Karpas-422 (cell line): ENCODE measurements around the gene PSEN1. TPM values are rescaled to one million over a fixed set of nuclear protein-coding genes. Genes with fewer than 3 reads are reported as not detected.
"Not testable (repeated sequence)": the region's sequence is repeated elsewhere in the genome, so short reads cannot be mapped to it uniquely, and the experiment has no call there.

Source experiments
- DNase-seq: peaks from one replicate; pipeline ENCODE4 v3.0.0-alpha.2; 2015
- H2AFZ ChIP-seq: fragments of 200-600 bp; sonication (generic); 2 replicates; pipeline ENCODE4 v1.6.1; 2014; ENCODE audit warnings: antibody characterized with exemption, low read length, mixed read lengths
- H3K27ac ChIP-seq: fragments of 200-600 bp; sonication (generic); 2 replicates; pipeline ENCODE4 v1.5.1; 2014; ENCODE audit warnings: mild to moderate bottlenecking, low read length, moderate library complexity
- H3K27me3 ChIP-seq: fragments of 200-600 bp; sonication (generic); 2 replicates; pipeline ENCODE4 v1.6.1; 2014; ENCODE audit warnings: low read length, mixed read lengths
- H3K36me3 ChIP-seq: fragments of 200-600 bp; sonication (generic); 2 replicates; pipeline ENCODE4 v1.6.1; 2014; ENCODE audit warnings: low read length, mixed read lengths; ENCODE audit not compliant: insufficient read depth
- H3K4me1 ChIP-seq: fragments of 200-600 bp; sonication (generic); 2 replicates; pipeline ENCODE4 v1.6.1; 2014; ENCODE audit warnings: mild to moderate bottlenecking, low read length, mixed read lengths
- H3K4me2 ChIP-seq: fragments of 200-600 bp; sonication (generic); 2 replicates; pipeline ENCODE4 v1.6.1; 2014; ENCODE audit warnings: low read length, low read depth, mild to moderate bottlenecking; ENCODE audit not compliant: poor library complexity, severe bottlenecking
- H3K4me3 ChIP-seq: fragments of 200-600 bp; sonication (generic); 2 replicates; pipeline ENCODE4 v1.5.1; 2014; ENCODE audit warnings: mild to moderate bottlenecking, antibody characterized with exemption, low read length, mixed read lengths
- H3K79me2 ChIP-seq: fragments of 200-600 bp; sonication (generic); 2 replicates; pipeline ENCODE4 v1.6.1; 2014; ENCODE audit warnings: mild to moderate bottlenecking, low read length, mixed read lengths
- H3K9ac ChIP-seq: fragments of 200-600 bp; sonication (generic); 2 replicates; pipeline ENCODE4 v1.6.0; 2014; ENCODE audit warnings: low read length
- H3K9me2 ChIP-seq: fragments of 200-600 bp; sonication (generic), shearing (Covaris generic); replicated peaks from 2 replicates; pipeline ENCODE4 v1.6.0; 2014; ENCODE audit warnings: mild to moderate bottlenecking, low read length, moderate library complexity; ENCODE audit not compliant: insufficient read depth
- H3K9me3 ChIP-seq: fragments of 300-700, 200-600 bp; sonication (generic); 2 replicates; pipeline ENCODE4 v1.6.1; 2014; ENCODE audit warnings: low read length, mixed read lengths
- H4K20me1 ChIP-seq: fragments of 200-600 bp; sonication (generic); 2 replicates; pipeline ENCODE4 v1.6.1; 2014; ENCODE audit warnings: mild to moderate bottlenecking, antibody characterized with exemption, low read length, low read depth; ENCODE audit not compliant: insufficient read depth
- total RNA-seq: library from RNA; depleted of rRNA; stranded (reverse); fragments of >200 nt; shearing (Covaris generic); gene quantifications from 2 replicates; pipeline ENCODE4 v1.2.3, GENCODE V29; 2014; ENCODE audit warnings: low replicate concordance

PSEN1 gene
- total RNA-seq, 1 experiment from 2014 or later, result 57.8 TPM

DNA sequence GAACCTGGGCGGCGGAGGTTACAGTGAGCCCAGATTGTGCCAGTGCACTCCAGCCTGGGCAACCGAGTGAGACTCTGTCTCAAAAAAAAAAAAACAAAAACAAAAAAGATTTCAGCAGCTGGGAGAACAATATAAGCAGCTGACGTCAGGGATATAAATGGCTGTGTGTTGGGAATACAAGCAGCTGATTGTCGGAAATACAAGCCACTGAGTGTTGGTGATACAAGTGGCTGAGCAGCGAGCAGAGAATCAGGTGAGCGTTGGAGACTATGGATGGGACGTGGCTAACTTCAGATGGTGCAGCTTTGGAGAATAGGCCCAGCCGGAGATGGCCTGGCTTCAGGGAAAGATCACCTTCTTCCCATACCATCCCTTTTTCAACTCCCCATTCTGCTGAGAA, 32.0 kb downstream of the PSEN1 start:
- peaks cover 5% of the 10 kb centered on the region; the same call in 1 of the 2 replicates for H3K79me2 ChIP-seq
- no peak overlapping the region for H3K27ac ChIP-seq
- H3K9me3 ChIP-seq, result no peaks in the 10 kb centered on the region
- peaks cover 39% of the 10 kb centered on the region; the same call in 1 of the 2 replicates for H3K36me3 ChIP-seq
- H3K9ac ChIP-seq, result no peak overlapping the region
- H3K27me3 ChIP-seq, result no peaks in the 10 kb centered on the region
- H3K4me2 ChIP-seq, result no peak overlapping the region
- no peak for DNase-seq
- no peaks in the 10 kb centered on the region for H3K9me2 ChIP-seq
- H2AFZ ChIP-seq, result no peak overlapping the region
- H3K4me1 ChIP-seq, result no peaks in the 10 kb centered on the region
- H3K4me3 ChIP-seq, result no peak overlapping the region
- H4K20me1 ChIP-seq, result no peaks in the 10 kb centered on the region

DNA sequence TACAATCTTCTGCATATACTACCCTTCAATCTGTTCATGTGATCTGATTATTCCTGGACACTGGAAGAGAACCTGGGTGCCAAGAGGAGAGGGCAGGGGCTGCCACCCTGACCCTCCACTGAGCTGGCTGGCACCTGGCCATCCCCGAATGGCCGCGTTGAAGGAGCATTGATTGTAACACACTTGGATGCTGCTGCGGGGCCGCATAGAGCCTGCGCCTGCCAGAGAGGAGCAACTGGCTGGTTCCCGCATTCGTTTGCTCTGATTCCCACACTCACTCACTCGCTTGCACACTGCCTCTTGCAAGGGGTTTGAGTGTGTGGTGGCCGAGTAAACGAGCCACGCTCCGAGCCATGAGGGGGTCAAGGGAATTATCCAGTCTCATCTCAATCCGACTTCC, 32.4 kb downstream of the PSEN1 start:
- H3K4me1 ChIP-seq, result no peaks in the 10 kb centered on the region
- no peak overlapping the region for H2AFZ ChIP-seq
- peaks cover 5% of the 10 kb centered on the region for H3K79me2 ChIP-seq
- no peaks in the 10 kb centered on the region for H3K9me3 ChIP-seq
- H3K4me2 ChIP-seq, result no peak overlapping the region
- no peak for DNase-seq
- peaks cover 40% of the 10 kb centered on the region for H3K36me3 ChIP-seq
- H3K27me3 ChIP-seq, result no peaks in the 10 kb centered on the region
- no peak overlapping the region for H3K4me3 ChIP-seq
- no peaks in the 10 kb centered on the region for H3K9me2 ChIP-seq
- H3K9ac ChIP-seq, result no peak overlapping the region
- H3K27ac ChIP-seq, result no peak overlapping the region
- H4K20me1 ChIP-seq, result no peaks in the 10 kb centered on the region

DNA sequence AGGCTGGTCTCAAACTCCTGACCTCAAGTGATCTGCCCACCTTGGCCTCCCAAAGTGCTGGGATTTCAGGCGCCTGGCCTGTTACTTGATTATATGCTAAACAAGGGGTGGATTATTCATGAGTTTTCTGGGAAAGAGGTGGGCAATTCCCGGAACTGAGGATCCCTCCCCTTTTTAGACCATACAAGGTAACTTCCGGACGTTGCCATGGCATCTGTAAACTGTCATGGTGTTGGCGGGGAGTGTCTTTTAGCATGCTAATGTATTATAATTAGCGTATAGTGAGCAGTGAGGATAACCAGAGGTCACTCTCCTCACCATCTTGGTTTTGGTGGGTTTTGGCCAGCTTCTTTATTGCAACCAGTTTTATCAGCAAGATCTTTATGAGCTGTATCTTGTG, 33.5 kb downstream of the PSEN1 start:
- not testable (repeated sequence) for H3K9me2 ChIP-seq, H3K4me1 ChIP-seq, H3K4me2 ChIP-seq, H3K9ac ChIP-seq, H4K20me1 ChIP-seq, H3K9me3 ChIP-seq, H3K4me3 ChIP-seq, H2AFZ ChIP-seq, DNase-seq, H3K27me3 ChIP-seq, H3K27ac ChIP-seq, H3K79me2 ChIP-seq
- H3K36me3 ChIP-seq, result peaks cover 38% of the 10 kb centered on the region

DNA sequence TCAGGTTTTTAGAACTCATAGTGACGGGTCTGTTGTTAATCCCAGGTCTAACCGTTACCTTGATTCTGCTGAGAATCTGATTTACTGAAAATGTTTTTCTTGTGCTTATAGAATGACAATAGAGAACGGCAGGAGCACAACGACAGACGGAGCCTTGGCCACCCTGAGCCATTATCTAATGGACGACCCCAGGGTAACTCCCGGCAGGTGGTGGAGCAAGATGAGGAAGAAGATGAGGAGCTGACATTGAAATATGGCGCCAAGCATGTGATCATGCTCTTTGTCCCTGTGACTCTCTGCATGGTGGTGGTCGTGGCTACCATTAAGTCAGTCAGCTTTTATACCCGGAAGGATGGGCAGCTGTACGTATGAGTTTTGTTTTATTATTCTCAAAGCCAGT, 34.4 kb downstream of the PSEN1 start:
- no peak overlapping the region for H2AFZ ChIP-seq
- H4K20me1 ChIP-seq, result no peaks in the 10 kb centered on the region
- H3K4me2 ChIP-seq, result no peak overlapping the region
- H3K4me3 ChIP-seq, result no peak overlapping the region
- H3K9ac ChIP-seq, result no peak overlapping the region
- H3K4me1 ChIP-seq, result peaks cover 2% of the 10 kb centered on the region; the same call in 1 of the 2 replicates
- H3K9me3 ChIP-seq, result no peaks in the 10 kb centered on the region
- no peak for DNase-seq
- peaks cover 5% of the 10 kb centered on the region for H3K79me2 ChIP-seq
- H3K36me3 ChIP-seq, result peaks cover 42% of the 10 kb centered on the region
- no peak overlapping the region for H3K27ac ChIP-seq
- H3K27me3 ChIP-seq, result no peaks in the 10 kb centered on the region
- H3K9me2 ChIP-seq, result no peaks in the 10 kb centered on the region

DNA sequence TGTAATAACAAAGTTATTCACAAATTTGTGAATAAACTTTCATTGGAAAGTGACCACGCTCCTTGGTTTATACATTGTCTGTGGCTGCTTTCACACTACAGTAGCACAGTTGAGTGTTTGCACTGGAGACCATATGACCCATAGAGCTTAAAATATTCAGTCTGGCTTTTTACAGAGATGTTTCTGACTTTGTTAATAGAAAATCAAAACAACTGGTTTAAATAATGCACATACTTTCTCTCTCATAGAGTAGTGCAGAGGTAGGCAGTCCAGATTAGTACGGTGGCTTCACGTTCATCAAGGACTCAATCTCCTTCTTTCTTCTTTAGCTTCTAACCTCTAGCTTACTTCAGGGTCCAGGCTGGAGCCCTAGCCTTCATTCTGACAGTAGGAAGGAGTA, 36.2 kb downstream of the PSEN1 start:
- Histone ChIP-seq H3K36me3 (peaks cover 46% of the 10 kb centered on the region), H3K9ac (no peak overlapping the region), H3K9me3 (no peaks in the 10 kb centered on the region), H3K4me1 (peaks cover 17% of the 10 kb centered on the region), H2AFZ (no peak overlapping the region), H3K9me2 (no peaks in the 10 kb centered on the region), H3K4me3 (no peak overlapping the region), H3K27ac (no peak overlapping the region), H3K79me2 (peaks cover 4% of the 10 kb centered on the region; the same call in 1 of the 2 replicates), H4K20me1 (no peaks in the 10 kb centered on the region), H3K27me3 (no peaks in the 10 kb centered on the region), H3K4me2 (no peak overlapping the region)
- DNase-seq, result no peak

DNA sequence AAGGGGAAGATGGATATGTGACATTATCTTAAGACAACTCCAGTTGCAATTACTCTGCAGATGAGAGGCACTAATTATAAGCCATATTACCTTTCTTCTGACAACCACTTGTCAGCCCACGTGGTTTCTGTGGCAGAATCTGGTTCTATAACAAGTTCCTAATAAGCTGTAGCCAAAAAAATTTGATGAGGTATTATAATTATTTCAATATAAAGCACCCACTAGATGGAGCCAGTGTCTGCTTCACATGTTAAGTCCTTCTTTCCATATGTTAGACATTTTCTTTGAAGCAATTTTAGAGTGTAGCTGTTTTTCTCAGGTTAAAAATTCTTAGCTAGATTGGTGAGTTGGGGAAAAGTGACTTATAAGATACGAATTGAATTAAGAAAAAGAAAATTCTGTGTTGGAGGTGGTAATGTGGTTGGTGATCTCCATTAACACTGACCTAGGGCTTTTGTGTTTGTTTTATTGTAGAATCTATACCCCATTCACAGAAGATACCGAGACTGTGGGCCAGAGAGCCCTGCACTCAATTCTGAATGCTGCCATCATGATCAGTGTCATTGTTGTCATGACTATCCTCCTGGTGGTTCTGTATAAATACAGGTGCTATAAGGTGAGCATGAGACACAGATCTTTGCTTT, 36.9 kb downstream of the PSEN1 start:
- Histone ChIP-seq H3K4me2 (no peak overlapping the region), H3K36me3 (peaks cover 50% of the 10 kb centered on the region), H3K27me3 (no peaks in the 10 kb centered on the region), H3K9me3 (no peaks in the 10 kb centered on the region), H3K4me1 (peaks cover 17% of the 10 kb centered on the region), H3K27ac (no peak overlapping the region), H3K9me2 (no peaks in the 10 kb centered on the region), H2AFZ (no peak overlapping the region), H3K4me3 (no peak overlapping the region), H4K20me1 (no peaks in the 10 kb centered on the region), H3K79me2 (peaks cover 6% of the 10 kb centered on the region; the same call in 1 of the 2 replicates), H3K9ac (no peak overlapping the region)
- peak; percentile 88 for DNase-seq

DNA sequence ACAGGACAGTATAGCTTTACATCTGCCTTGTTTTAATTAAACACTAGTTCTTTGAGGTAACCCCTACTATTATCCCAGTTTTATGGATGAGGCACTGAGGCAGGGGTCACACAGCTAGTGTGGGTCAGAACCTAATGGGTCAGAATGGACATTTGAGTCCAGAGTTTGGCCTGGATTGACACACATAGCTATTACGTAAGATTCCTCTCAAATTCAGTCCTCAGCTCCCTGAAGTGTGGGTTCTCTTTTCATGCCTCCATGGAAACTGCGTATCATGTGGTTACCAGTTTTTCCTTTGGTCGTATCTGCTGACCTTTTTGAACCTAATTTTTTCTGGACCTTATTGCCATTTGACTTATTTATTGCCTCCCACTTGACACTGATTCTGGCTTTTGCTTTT, 40.4 kb downstream of the PSEN1 start:
- Histone ChIP-seq H3K27ac (no peak overlapping the region), H3K36me3 (peaks cover 45% of the 10 kb centered on the region), H3K9me3 (no peaks in the 10 kb centered on the region), H3K9ac (no peak overlapping the region), H3K4me1 (peaks cover 17% of the 10 kb centered on the region), H3K9me2 (no peaks in the 10 kb centered on the region), H3K79me2 (peaks cover 10% of the 10 kb centered on the region; the same call in 1 of the 2 replicates), H3K4me2 (no peak overlapping the region), H3K4me3 (no peak overlapping the region), H3K27me3 (no peaks in the 10 kb centered on the region), H4K20me1 (no peaks in the 10 kb centered on the region), H2AFZ (no peak overlapping the region)
- DNase-seq, result no peak

DNA sequence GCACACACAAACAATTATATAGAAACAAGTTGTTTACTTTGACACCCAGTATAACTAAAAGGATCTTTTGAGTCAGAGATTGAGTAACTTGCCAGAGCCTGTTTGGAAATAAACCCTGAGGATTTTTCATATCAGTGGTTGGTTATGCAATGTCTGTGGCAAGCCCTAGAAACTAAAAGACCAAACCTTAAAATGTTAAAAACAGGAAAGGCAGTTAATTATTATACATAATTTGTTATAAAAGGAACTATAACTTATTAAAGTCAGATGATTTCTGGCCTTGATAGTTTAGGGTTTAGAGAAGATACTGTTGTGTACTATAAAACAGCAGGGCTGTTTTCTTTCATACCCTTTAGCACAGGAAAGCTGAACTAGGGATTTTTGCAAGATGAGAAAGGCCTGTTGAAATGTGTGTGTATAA, 44.1 kb downstream of the PSEN1 start:
- Histone ChIP-seq H3K4me2 (no peak overlapping the region), H3K9ac (no peak overlapping the region), H3K9me2 (no peaks in the 10 kb centered on the region)

More for the DNA sequence above, 44.1 kb downstream of the PSEN1 start:
- Histone ChIP-seq H3K9me3 (no peaks in the 10 kb centered on the region), H2AFZ (no peak overlapping the region), H3K36me3 (peaks cover 32% of the 10 kb centered on the region), H3K27ac (no peak overlapping the region), H4K20me1 (no peaks in the 10 kb centered on the region), H3K4me1 (peaks cover 17% of the 10 kb centered on the region), H3K27me3 (no peaks in the 10 kb centered on the region), H3K79me2 (peaks cover 10% of the 10 kb centered on the region; the same call in 1 of the 2 replicates), H3K4me3 (no peak overlapping the region)
- DNase-seq, result no peak
